ENCODE data around the gene RBCK1.
A peak's percentile ranks its signal among the peaks of the same experiment; 100 is the strongest.

DNA sequence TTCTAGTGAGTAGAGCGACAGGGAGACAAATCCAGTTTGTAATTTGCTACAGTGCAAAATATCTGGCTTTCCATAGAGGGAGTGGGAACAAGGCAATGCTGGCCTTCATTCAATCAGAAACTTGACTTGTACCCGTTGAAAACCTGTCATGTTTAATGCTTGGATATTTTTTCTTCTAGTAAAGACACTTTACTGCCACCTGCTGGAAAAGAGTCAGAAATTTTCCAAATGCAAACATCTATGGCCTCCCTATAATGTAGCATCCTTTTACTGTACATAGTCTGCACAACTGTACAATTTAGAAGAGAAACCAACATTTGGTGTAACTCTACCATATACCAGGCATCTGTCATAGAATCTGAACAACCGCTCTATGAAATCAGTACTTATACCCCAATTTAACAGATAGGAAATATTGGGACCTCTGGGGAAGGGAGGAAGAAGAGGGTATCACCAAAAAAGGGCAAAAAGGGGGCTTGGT lies 70.9 kb downstream of the RBCK1 start:
- TF ChIP-seq CTCF (IDR thresholded peaks at IDR 0.05) (peak in 2 of 3 experiments; percentile 47 to 61), POLR2A (IDR thresholded peaks at IDR 0.05) (no peak)

Data from testis (tissue), 2 donors.